Fibroblast of lung (primary cell): ENCODE data around the gene CCDC27. TPM values are rescaled to one million over a fixed set of nuclear protein-coding genes. Genes with fewer than 3 reads are reported as not detected.

ENCODE experiments used
- DNase-seq, 2 donors: peaks; one replicate each; pipeline versions ENCODE4 v3.0.0 to v3.0.0-alpha.2; 2010; ENCODE audit warnings: low read depth in 2 of 2
- H2AFZ ChIP-seq: 2 replicates; pipeline ENCODE4 v1.5.1; 2012; ENCODE audit warnings: low read length, control low read depth, inconsistent platforms
- H3K27ac ChIP-seq: 2 replicates; pipeline ENCODE4 v1.5.1; 2011; ENCODE audit warnings: low read length, control low read depth; ENCODE audit not compliant: insufficient read depth
- H3K27me3 ChIP-seq: 2 replicates; pipeline ENCODE4 v1.5.1; 2011; ENCODE audit warnings: mild to moderate bottlenecking, low read length; ENCODE audit not compliant: control insufficient read depth, insufficient read depth
- H3K36me3 ChIP-seq: 2 replicates; pipeline ENCODE4 v1.5.1; 2011; ENCODE audit warnings: low read length; ENCODE audit not compliant: control insufficient read depth, insufficient read depth
- H3K4me1 ChIP-seq: 2 replicates; pipeline ENCODE4 v1.5.1; 2011; ENCODE audit warnings: low read length; ENCODE audit not compliant: control insufficient read depth, insufficient read depth; ENCODE audit errors: extremely low read depth
- H3K4me2 ChIP-seq: 2 replicates; pipeline ENCODE4 v1.5.1; 2011; ENCODE audit warnings: low read length, control low read depth; ENCODE audit not compliant: insufficient read depth; ENCODE audit errors: extremely low read depth
- H3K4me3 ChIP-seq, 4 experiments: fragments of 200-600 bp in 1 of 4; sonication (generic) in 1 of 4; replicated peaks in 1 of 4; 2 replicates each; pipeline ENCODE4 v1.5.1; 2011 to 2016; ENCODE audit warnings: low read length in 4 of 4, low read depth in 3 of 4, mild to moderate bottlenecking in 3 of 4, control low read depth in 2 of 4, inconsistent platforms in 1 of 4, mixed read lengths in 1 of 4; ENCODE audit not compliant: insufficient read depth in 1 of 4; ENCODE audit errors: control extremely low read depth in 1 of 4
- H3K79me2 ChIP-seq: 2 replicates; pipeline ENCODE4 v1.5.1; 2012; ENCODE audit warnings: mild to moderate bottlenecking, low read length, inconsistent platforms; ENCODE audit not compliant: control insufficient read depth, insufficient read depth
- H3K9ac ChIP-seq: 2 replicates; pipeline ENCODE4 v1.5.1; 2011; ENCODE audit warnings: mild to moderate bottlenecking, low read length, control low read depth; ENCODE audit not compliant: insufficient read depth
- H3K9me3 ChIP-seq: 2 replicates; pipeline ENCODE4 v1.5.1; 2012; ENCODE audit warnings: low read depth, low read length; ENCODE audit not compliant: control insufficient read depth, insufficient read depth
- H4K20me1 ChIP-seq: 2 replicates; pipeline ENCODE4 v1.5.1; 2011; ENCODE audit warnings: low read length; ENCODE audit not compliant: control insufficient read depth, insufficient read depth; ENCODE audit errors: extremely low read depth
- EZH2 ChIP-seq: IDR thresholded peaks from 2 replicates; pipeline ENCODE4 v1.5.1; 2012; ENCODE audit warnings: low read length, control low read depth, mild to moderate bottlenecking; ENCODE audit errors: missing control alignments
- polyA plus RNA-seq, 2 donors: library from polyadenylated mRNA; depleted of rRNA in 1 of 2; stranded (reverse) in 1 of 2; unstranded in 1 of 2; fragments of >200 nt; gene quantifications; 2 replicates each; pipeline ENCODE4 v1.2.1, GENCODE V29; 2011 to 2012; ENCODE audit warnings: missing spikeins in 1 of 2
- total RNA-seq: library from RNA; depleted of rRNA; stranded (reverse); fragments of >200 nt; gene quantifications from 2 replicates; pipeline ENCODE4 v1.2.1, GENCODE V29; 2014
- TF ChIP-seq, protein P1 (sequence below), 2 donors: IDR thresholded peaks in 1 of 2; conservative IDR thresholded peaks in 1 of 2; 1 replicate in 1 of 2; 2 replicates in 1 of 2; pipeline ENCODE4 v1.5.1; 2011 to 2012; ENCODE audit warnings: low read length in 2 of 2, control low read depth in 1 of 2, inconsistent platforms in 1 of 2, low read depth in 1 of 2, mild to moderate bottlenecking in 1 of 2

Gene CCDC27
- total and polyA plus RNA-seq, 2 donors (not counting 1 experiment from before 2014, with no cell fraction given), result not detected

GRCh38 chr1:3786468-3787348 is 34.5 kb downstream of the CCDC27 start:
- no peak overlapping the region for H2AFZ ChIP-seq
- H3K4me2 ChIP-seq, result no peak overlapping the region
- H3K9me3 ChIP-seq, result no peaks in the 10 kb centered on the region
- H3K79me2 ChIP-seq, result peaks cover 37% of the 10 kb centered on the region
- H3K36me3 ChIP-seq, result peaks cover 21% of the 10 kb centered on the region
- H4K20me1 ChIP-seq, result no peaks in the 10 kb centered on the region
- no peak overlapping the region for H3K27ac ChIP-seq
- no peak overlapping the region for H3K4me3 ChIP-seq
- H3K9ac ChIP-seq, result no peak overlapping the region
- H3K4me1 ChIP-seq, result no peaks in the 10 kb centered on the region
- TF ChIP-seq EZH2, result no peak
- no peaks in the 10 kb centered on the region for H3K27me3 ChIP-seq
- no peak for DNase-seq

- DNase-seq, result no peak
- Histone ChIP-seq H4K20me1 (no peaks in the 10 kb centered on the region), H3K4me1 (no peaks in the 10 kb centered on the region)
Measured at GRCh38 chr1:3787349-3787715, 35.1 kb downstream of the CCDC27 start.

GRCh38 chr1:3787745-3788605 is 35.7 kb downstream of the CCDC27 start:
- Histone ChIP-seq H3K79me2 (peaks cover 46% of the 10 kb centered on the region), H3K4me3 (no peak overlapping the region), H3K27ac (no peak overlapping the region), H3K9me3 (no peaks in the 10 kb centered on the region), H3K4me1 (no peaks in the 10 kb centered on the region), H4K20me1 (peaks cover 3% of the 10 kb centered on the region), H3K36me3 (peaks cover 14% of the 10 kb centered on the region), H2AFZ (no peak overlapping the region), H3K4me2 (no peak overlapping the region), H3K9ac (no peak overlapping the region), H3K27me3 (no peaks in the 10 kb centered on the region)
- TF ChIP-seq, protein P1, sequence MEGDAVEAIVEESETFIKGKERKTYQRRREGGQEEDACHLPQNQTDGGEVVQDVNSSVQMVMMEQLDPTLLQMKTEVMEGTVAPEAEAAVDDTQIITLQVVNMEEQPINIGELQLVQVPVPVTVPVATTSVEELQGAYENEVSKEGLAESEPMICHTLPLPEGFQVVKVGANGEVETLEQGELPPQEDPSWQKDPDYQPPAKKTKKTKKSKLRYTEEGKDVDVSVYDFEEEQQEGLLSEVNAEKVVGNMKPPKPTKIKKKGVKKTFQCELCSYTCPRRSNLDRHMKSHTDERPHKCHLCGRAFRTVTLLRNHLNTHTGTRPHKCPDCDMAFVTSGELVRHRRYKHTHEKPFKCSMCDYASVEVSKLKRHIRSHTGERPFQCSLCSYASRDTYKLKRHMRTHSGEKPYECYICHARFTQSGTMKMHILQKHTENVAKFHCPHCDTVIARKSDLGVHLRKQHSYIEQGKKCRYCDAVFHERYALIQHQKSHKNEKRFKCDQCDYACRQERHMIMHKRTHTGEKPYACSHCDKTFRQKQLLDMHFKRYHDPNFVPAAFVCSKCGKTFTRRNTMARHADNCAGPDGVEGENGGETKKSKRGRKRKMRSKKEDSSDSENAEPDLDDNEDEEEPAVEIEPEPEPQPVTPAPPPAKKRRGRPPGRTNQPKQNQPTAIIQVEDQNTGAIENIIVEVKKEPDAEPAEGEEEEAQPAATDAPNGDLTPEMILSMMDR (conservative IDR thresholded peaks at IDR 0.05 in 1 of 2, IDR thresholded peaks at IDR 0.05 in 1 of 2; ENCODE audit: low read depth in 1 of 2, low read length in 2 of 2), result no peak
- no peak for TF ChIP-seq EZH2
- DNase-seq, result no peak

More at GRCh38 chr1:3787349-3787715, 35.1 kb downstream of the CCDC27 start:
- Histone ChIP-seq H2AFZ (no peak overlapping the region), H3K79me2 (peaks cover 41% of the 10 kb centered on the region), H3K27ac (no peak overlapping the region), H3K9ac (no peak overlapping the region), H3K9me3 (no peaks in the 10 kb centered on the region), H3K4me3 (no peak overlapping the region), H3K36me3 (peaks cover 19% of the 10 kb centered on the region), H3K4me2 (no peak overlapping the region), H3K27me3 (no peaks in the 10 kb centered on the region)
- TF ChIP-seq, protein P1 (conservative IDR thresholded peaks at IDR 0.05 in 1 of 2, IDR thresholded peaks at IDR 0.05 in 1 of 2; ENCODE audit: low read depth in 1 of 2, low read length in 2 of 2), result no peak
- no peak for TF ChIP-seq EZH2
